ENCODE results near the gene OPALIN. TPM values are rescaled to one million over a fixed set of nuclear protein-coding genes. Genes with fewer than 3 reads are reported as not detected.

The OPALIN gene
- total RNA-seq, 1 donor = not detected

GRCh38 chr10:96334616-96335526 is 23.9 kb downstream of the OPALIN start:
- DNase-seq (ENCODE audit: low read depth) = peak; percentile 56
- TF ChIP-seq CTCF (IDR thresholded peaks at IDR 0.05; ENCODE audit: insufficient read depth, low read length) = peak; percentile 87

GRCh38 chr10:96333101-96333500 is 25.7 kb downstream of the OPALIN start:
- no peak for DNase-seq (ENCODE audit: low read depth)

More at GRCh38 chr10:96334616-96335526, 23.9 kb downstream of the OPALIN start:
- H3K4me3 ChIP-seq (ENCODE audit: low read depth, low read length) = no peak overlapping the region

GRCh38 chr10:96327462-96327861 is 31.3 kb downstream of the OPALIN start:
- no peak overlapping the region for H3K4me3 ChIP-seq (ENCODE audit: low read depth, low read length)
- no peak for DNase-seq (ENCODE audit: low read depth)
- no peak for TF ChIP-seq CTCF (IDR thresholded peaks at IDR 0.05; ENCODE audit: insufficient read depth, low read length)

More at GRCh38 chr10:96333101-96333500, 25.7 kb downstream of the OPALIN start:
- no peak overlapping the region for H3K4me3 ChIP-seq (ENCODE audit: low read depth, low read length)
- no peak for TF ChIP-seq CTCF (IDR thresholded peaks at IDR 0.05; ENCODE audit: insufficient read depth, low read length)

GRCh38 chr10:96325719-96326373 is 33.0 kb downstream of the OPALIN start:
- H3K4me3 ChIP-seq (ENCODE audit: low read depth, low read length) = no peak overlapping the region
- no peak for DNase-seq (ENCODE audit: low read depth)
- TF ChIP-seq CTCF (IDR thresholded peaks at IDR 0.05; ENCODE audit: insufficient read depth, low read length) = no peak

GRCh38 chr10:96324447-96324846 is 34.4 kb downstream of the OPALIN start:
- no peak for DNase-seq (ENCODE audit: low read depth)
- no peak overlapping the region for H3K4me3 ChIP-seq (ENCODE audit: low read depth, low read length)
- TF ChIP-seq CTCF (IDR thresholded peaks at IDR 0.05; ENCODE audit: insufficient read depth, low read length) = no peak

GRCh38 chr10:96322275-96322674 is 36.5 kb downstream of the OPALIN start:
- no peak for DNase-seq (ENCODE audit: low read depth)
- TF ChIP-seq CTCF (IDR thresholded peaks at IDR 0.05; ENCODE audit: insufficient read depth, low read length) = no peak
- H3K4me3 ChIP-seq (ENCODE audit: low read depth, low read length) = no peak overlapping the region
